Transverse colon (tissue), 4 donors: ENCODE measurements around the gene NTMT1. TPM values are rescaled to one million over a fixed set of nuclear protein-coding genes. Genes with fewer than 3 reads are reported as not detected.
A peak's percentile ranks its signal among the peaks of the same experiment; 100 is the strongest.

ENCODE experiments used
- DNase-seq: peaks from one replicate; pipeline ENCODE4 v3.0.0-alpha.2; 2019
- H3K27ac ChIP-seq, 4 donors: fragments of 200-600 bp; sonication (generic); 2 replicates each; pipeline ENCODE4 v1.5.1; 2016 to 2018; ENCODE audit warnings: inconsistent platforms in 4 of 4
- H3K27me3 ChIP-seq: fragments of 200-600 bp; sonication (generic); 2 replicates; pipeline ENCODE4 v1.5.1; 2017; ENCODE audit warnings: inconsistent platforms
- H3K36me3 ChIP-seq, 4 donors: fragments of 200-600 bp; sonication (generic); 2 replicates each; pipeline ENCODE4 v1.5.1; 2017 to 2019; ENCODE audit warnings: inconsistent platforms in 4 of 4
- H3K4me1 ChIP-seq, 4 donors: fragments of 200-600 bp; sonication (generic); 2 replicates each; pipeline ENCODE4 v1.5.1; 2017 to 2020; ENCODE audit warnings: inconsistent platforms in 4 of 4
- H3K4me3 ChIP-seq, 4 donors: fragments of 200-600 bp; sonication (generic); 1 replicate in 1 of 4; 2 replicates in 3 of 4; pipeline versions ENCODE4 v1.5.1 to v1.6.1; 2017 to 2019; ENCODE audit warnings: inconsistent platforms in 4 of 4
- H3K9me3 ChIP-seq, 2 donors: fragments of 200-600 bp; sonication (generic); 2 replicates each; pipeline ENCODE4 v1.5.1; 2017 to 2019; ENCODE audit warnings: inconsistent platforms in 2 of 2
- CTCF ChIP-seq, 5 experiments: fragments of 200-600 bp in 3 of 5; fragments of 450-650 bp in 2 of 5; sonication (generic) in 3 of 5; IDR thresholded peaks; 1 replicate in 2 of 5; 2 replicates in 3 of 5; pipeline ENCODE4 v1.5.1; 2016 to 2017; ENCODE audit warnings: antibody characterized with exemption in 5 of 5, inconsistent platforms in 3 of 5, mild to moderate bottlenecking in 2 of 5, moderate library complexity in 1 of 5
- EP300 ChIP-seq: sonication (generic); formaldehyde crosslinking; IDR thresholded peaks from one replicate; pipeline ENCODE4 v1.6.1; 2017; ENCODE audit warnings: antibody characterized with exemption, low read depth
- POLR2A ChIP-seq: fragments of 450-650 bp; IDR thresholded peaks from one replicate; pipeline ENCODE4 v1.6.1; 2016; ENCODE audit warnings: antibody characterized with exemption, mild to moderate bottlenecking, moderate library complexity
- POLR2AphosphoS5 ChIP-seq, 3 donors: sonication (generic); formaldehyde crosslinking; IDR thresholded peaks; one replicate each; pipeline ENCODE4 v1.6.1; 2016; ENCODE audit warnings: antibody characterized with exemption in 3 of 3
- WGBS, 2 donors: methylation state at CpG; one replicate each; pipeline ENCODE4 v1.1.5; 2018; ENCODE audit warnings: low coverage in 1 of 2; 5-methylcytosine and 5-hydroxymethylcytosine counted together
- in situ Hi-C, 4 donors: fragments of 200-750 bp; cut with MboI; loops; one replicate each; pipeline versions ENCODE4 v1.15.0 to v1.15.1; 2017; ENCODE audit warnings: low sequenced_read_pairs in 3 of 4, low pct_ligation_motif_present in 1 of 4, low pct_unique_long_range_greater_than_20kb in 1 of 4
- intact Hi-C: fragments of 100-400 bp; cut with DNase I; formaldehyde crosslinking; loops from one replicate; pipeline ENCODE4 v1.15.1; 2023; ENCODE audit warnings: low total_unique reads
- total RNA-seq, 4 donors: library from RNA; depleted of rRNA; stranded (reverse); fragments of >200 nt; gene quantifications; one replicate each; pipeline ENCODE4 v1.1.0, GENCODE V29; 2016

The NTMT1 gene
- total RNA-seq, 4 donors from 2014 or later, result 11.3 to 19.1 (median 14.3) TPM

GRCh38 chr9:129640086-129640870 lies 14.3 kb downstream of the NTMT1 start:
- no peak overlapping the region for H3K27ac ChIP-seq
- in situ Hi-C loops (loop anchor here in 2 of 4 donors (10.0 kb wide), 1 partner anchor 145 kb away; no protein-coding TSS in a partner anchor), intact Hi-C loops (loop anchor here (10.0 kb wide), 1 partner anchor 155 kb away; no protein-coding TSS in a partner anchor)
- 50 to 83% methylated on average over 2 to 25 of the region's 25 CpGs for WGBS, 2 donors
- H3K27me3 ChIP-seq, result no peaks in the 10 kb centered on the region
- H3K4me1 ChIP-seq, result peaks cover 12 to 23% (median 17%) of the 10 kb centered on the region in 4 donors
- no peaks in the 10 kb centered on the region for H3K9me3 ChIP-seq
- H3K36me3 ChIP-seq, result peaks cover 0 to 7% (median 3%) of the 10 kb centered on the region in 4 donors
- TF ChIP-seq POLR2A (no peak), EP300 (no peak), POLR2AphosphoS5 (IDR thresholded peaks at IDR 0.05) (no peak), CTCF (IDR thresholded peaks at IDR 0.05) (no peak)
- no peak for DNase-seq
- peak overlapping the region in 1 of 4 donors; percentile 97 for H3K4me3 ChIP-seq

- intact Hi-C loops, result loop anchor here (10.0 kb wide), 1 partner anchor 154 kb away; no protein-coding TSS in a partner anchor
- peak overlapping the region; percentile 85 to 89 (median 87) for H3K27ac ChIP-seq
- no peaks in the 10 kb centered on the region for H3K9me3 ChIP-seq
- H3K27me3 ChIP-seq, result no peaks in the 10 kb centered on the region
- DNase-seq, result no peak
- in situ Hi-C loops, result loop anchor here in 2 of 4 donors (10.0 kb wide), 1 partner anchor 144 kb away; no protein-coding TSS in a partner anchor
- 28% methylated on average over 29 of the region's 44 CpGs; no CpG with 5 or more reads in 1 of the 2 donors for WGBS, 2 donors
- no peaks in the 10 kb centered on the region for H3K36me3 ChIP-seq
- no peak for TF ChIP-seq POLR2AphosphoS5 (IDR thresholded peaks at IDR 0.05)
- no peak for TF ChIP-seq POLR2A
- no peak for TF ChIP-seq EP300
- no peak for TF ChIP-seq CTCF (IDR thresholded peaks at IDR 0.05)
- H3K4me1 ChIP-seq, result peaks cover 12 to 23% (median 17%) of the 10 kb centered on the region in 4 donors
- H3K4me3 ChIP-seq, result peak overlapping the region; percentile 86 to 97 (median 89)
Measured at GRCh38 chr9:129640871-129641749, 15.1 kb downstream of the NTMT1 start.

- in situ Hi-C loops, result loop anchor here in 2 of 4 donors (10.0 kb wide), 1 partner anchor 143 kb away; no protein-coding TSS in a partner anchor
- TF ChIP-seq CTCF (IDR thresholded peaks at IDR 0.05) (peak; percentile 96 to 100 (median 99)), EP300 (no peak), POLR2AphosphoS5 (IDR thresholded peaks at IDR 0.05) (peak; percentile 71 to 91 (median 81)), POLR2A (peak; percentile 67)
- H3K27ac ChIP-seq, result peak within 1 kb of the TSS; percentile 85 to 89 (median 87)
- H3K4me1 ChIP-seq, result peaks cover 12 to 23% (median 17%) of the 10 kb centered on the region in 4 donors
- H3K9me3 ChIP-seq, result no peaks in the 10 kb centered on the region
- H3K36me3 ChIP-seq, result no peaks in the 10 kb centered on the region
- peak; percentile 98 for DNase-seq
- WGBS, 2 donors, result 1% methylated on average over 52 of the region's 93 CpGs; no CpG with 5 or more reads in 1 of the 2 donors
- H3K27me3 ChIP-seq, result no peaks in the 10 kb centered on the region
- intact Hi-C loops, result loop anchor here (10.0 kb wide), 1 partner anchor 153 kb away; no protein-coding TSS in a partner anchor
- H3K4me3 ChIP-seq, result peak within 1 kb of the TSS; percentile 86 to 97 (median 89)
Measured at GRCh38 chr9:129641750-129642585, 16.0 kb downstream of the NTMT1 start, which contains the start of gene ASB6. ASB6 (minus strand) TSS chr9:129642151; CDS start chr9:129641999, 152 bp downstream.
